OCI-LY3 (cell line): Measurements from ENCODE around the gene CAP2.
"Not testable (repeated sequence)": the region's sequence is repeated elsewhere in the genome, so short reads cannot be mapped to it uniquely, and the experiment has no call there.

Experiments used
- H2AFZ ChIP-seq: fragments of 200-600, 300-600 bp; shearing (Covaris generic); 2 replicates; pipeline ENCODE4 v1.6.0; 2014; ENCODE audit warnings: antibody characterized with exemption, low read depth, low read length
- H3K27ac ChIP-seq: fragments of 200-600, 300-600 bp; sonication (generic); 2 replicates; pipeline ENCODE4 v1.5.1; 2014; ENCODE audit warnings: mild to moderate bottlenecking, low read length, moderate library complexity, mixed read lengths
- H3K27me3 ChIP-seq: fragments of 200-600, 300-600 bp; sonication (generic); 2 replicates; pipeline ENCODE4 v1.6.1; 2014; ENCODE audit warnings: low read depth, low read length, mixed read lengths
- H3K36me3 ChIP-seq: fragments of 200-600, 300-600 bp; sonication (generic); replicated peaks from 2 replicates; pipeline ENCODE3; 2014; ENCODE audit warnings: low read depth, low read length, mixed read lengths
- H3K4me1 ChIP-seq: fragments of 300-600, 200-600 bp; sonication (generic); 2 replicates; pipeline ENCODE4 v1.6.1; 2014; ENCODE audit warnings: low read length, mixed read lengths
- H3K4me2 ChIP-seq: fragments of 200-600, 300-600 bp; sonication (generic); 2 replicates; pipeline ENCODE4 v1.6.1; 2014; ENCODE audit warnings: low read length, mixed read lengths
- H3K4me3 ChIP-seq: fragments of 300-600, 200-600 bp; sonication (generic); 2 replicates; pipeline ENCODE4 v1.5.1; 2014; ENCODE audit warnings: antibody characterized with exemption, mild to moderate bottlenecking, low read length, moderate library complexity
- H3K79me2 ChIP-seq: fragments of 300-600, 200-600 bp; shearing (Covaris generic); 2 replicates; pipeline ENCODE4 v1.6.1; 2014; ENCODE audit warnings: mild to moderate bottlenecking, low read length, mixed read lengths
- H3K9ac ChIP-seq: fragments of 300-600, 200-600 bp; shearing (Covaris generic); 2 replicates; pipeline ENCODE4 v1.6.0; 2014; ENCODE audit warnings: mild to moderate bottlenecking, low read length, moderate library complexity
- H3K9me3 ChIP-seq: fragments of 200-600, 300-600 bp; shearing (Covaris generic); 2 replicates; pipeline ENCODE4 v1.6.1; 2014; ENCODE audit warnings: low read length, mixed read lengths; ENCODE audit not compliant: insufficient read depth
- H4K20me1 ChIP-seq: fragments of 200-600, 300-600 bp; sonication (generic); 2 replicates; pipeline ENCODE4 v1.6.1; 2016; ENCODE audit warnings: low read length, mixed read lengths; ENCODE audit not compliant: insufficient read depth
- EZH2phosphoT487 ChIP-seq: fragments of 200-600 bp; shearing (Covaris generic); IDR thresholded peaks from 2 replicates; pipeline ENCODE4 v1.6.1; 2018; ENCODE audit warnings: antibody characterized with exemption, mixed run types, low read depth
- TF ChIP-seq, protein P1 (sequence below): fragments of 200-600, 300-600 bp; sonication (generic); IDR thresholded peaks from 2 replicates; pipeline ENCODE4 v1.5.1; 2014; ENCODE audit warnings: antibody characterized with exemption, low read length, low read depth

The CAP2 gene

GRCh38 chr6:17565399-17565798 lies 172.0 kb downstream of the CAP2 start:
- Histone ChIP-seq H2AFZ (no peak overlapping the region), H4K20me1 (no peaks in the 10 kb centered on the region), H3K4me2 (no peak overlapping the region), H3K9ac (no peak overlapping the region), H3K79me2 (no peaks in the 10 kb centered on the region), H3K4me3 (no peak overlapping the region), H3K9me3 (no peaks in the 10 kb centered on the region), H3K27ac (no peak overlapping the region), H3K27me3 (no peaks in the 10 kb centered on the region), H3K36me3 (no peaks in the 10 kb centered on the region), H3K4me1 (no peaks in the 10 kb centered on the region)
- TF ChIP-seq, protein P1, sequence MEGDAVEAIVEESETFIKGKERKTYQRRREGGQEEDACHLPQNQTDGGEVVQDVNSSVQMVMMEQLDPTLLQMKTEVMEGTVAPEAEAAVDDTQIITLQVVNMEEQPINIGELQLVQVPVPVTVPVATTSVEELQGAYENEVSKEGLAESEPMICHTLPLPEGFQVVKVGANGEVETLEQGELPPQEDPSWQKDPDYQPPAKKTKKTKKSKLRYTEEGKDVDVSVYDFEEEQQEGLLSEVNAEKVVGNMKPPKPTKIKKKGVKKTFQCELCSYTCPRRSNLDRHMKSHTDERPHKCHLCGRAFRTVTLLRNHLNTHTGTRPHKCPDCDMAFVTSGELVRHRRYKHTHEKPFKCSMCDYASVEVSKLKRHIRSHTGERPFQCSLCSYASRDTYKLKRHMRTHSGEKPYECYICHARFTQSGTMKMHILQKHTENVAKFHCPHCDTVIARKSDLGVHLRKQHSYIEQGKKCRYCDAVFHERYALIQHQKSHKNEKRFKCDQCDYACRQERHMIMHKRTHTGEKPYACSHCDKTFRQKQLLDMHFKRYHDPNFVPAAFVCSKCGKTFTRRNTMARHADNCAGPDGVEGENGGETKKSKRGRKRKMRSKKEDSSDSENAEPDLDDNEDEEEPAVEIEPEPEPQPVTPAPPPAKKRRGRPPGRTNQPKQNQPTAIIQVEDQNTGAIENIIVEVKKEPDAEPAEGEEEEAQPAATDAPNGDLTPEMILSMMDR, result no peak
- no peak for TF ChIP-seq EZH2phosphoT487

DNA sequence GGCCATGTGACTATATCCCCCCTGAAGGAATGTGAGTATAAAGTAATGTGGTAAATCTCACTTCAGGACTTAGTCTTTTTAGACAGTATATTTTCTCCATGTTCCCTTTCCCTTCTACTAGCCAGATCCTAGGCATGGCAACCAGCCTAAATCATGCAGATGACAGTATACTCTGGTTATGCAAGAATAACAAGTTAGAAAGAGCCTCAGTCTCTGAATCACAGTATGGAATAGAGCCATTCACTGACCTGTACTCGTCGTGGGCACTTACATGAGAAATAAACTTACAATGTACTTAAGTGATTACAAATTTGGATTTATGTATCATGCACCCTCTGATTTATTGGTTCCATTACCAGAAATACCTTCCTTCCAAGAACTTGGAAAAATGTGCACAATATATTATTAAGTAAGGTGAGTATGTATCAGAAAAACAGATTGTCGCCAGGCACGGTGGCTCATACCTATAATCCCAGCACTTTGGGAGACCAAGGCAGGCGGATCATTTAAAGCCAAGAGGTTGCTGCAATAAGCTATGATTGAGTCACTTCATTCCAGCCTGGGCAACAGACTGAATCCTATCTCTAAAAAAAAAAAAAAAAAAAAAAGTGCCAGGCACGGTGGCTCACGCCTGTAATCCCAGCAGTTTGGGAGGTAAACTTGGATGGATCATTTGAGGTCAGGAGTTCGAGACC lies 181.6 kb downstream of the CAP2 start:
- Histone ChIP-seq H2AFZ (no peak overlapping the region), H3K4me2 (no peak overlapping the region), H3K4me3 (no peak overlapping the region), H3K9ac (no peak overlapping the region), H3K4me1 (no peaks in the 10 kb centered on the region), H3K9me3 (no peaks in the 10 kb centered on the region), H4K20me1 (no peaks in the 10 kb centered on the region), H3K36me3 (no peaks in the 10 kb centered on the region), H3K27ac (no peak overlapping the region), H3K79me2 (no peaks in the 10 kb centered on the region), H3K27me3 (no peaks in the 10 kb centered on the region)
- TF ChIP-seq EZH2phosphoT487, result no peak
- TF ChIP-seq, protein P1, result no peak

DNA sequence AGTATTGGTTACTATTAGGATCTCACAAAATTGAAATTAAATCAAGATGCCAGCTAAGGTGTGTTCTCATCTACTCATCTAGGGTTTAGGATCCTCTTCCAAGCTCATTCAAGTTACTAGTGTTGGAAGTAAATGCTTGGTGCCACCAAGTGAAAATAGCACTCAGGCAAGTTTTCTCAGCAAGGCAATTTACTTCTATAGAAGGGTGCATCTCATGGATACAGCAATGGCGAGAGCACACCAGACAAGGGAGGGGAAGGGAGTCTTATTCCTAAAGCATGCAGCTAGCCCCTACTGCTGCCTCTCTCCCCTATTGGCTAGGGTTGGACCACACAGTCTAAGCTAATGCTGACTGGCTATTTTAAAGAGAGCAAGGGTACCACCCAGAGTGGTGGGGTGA lies 183.7 kb downstream of the CAP2 start:
- no peak overlapping the region for H3K4me3 ChIP-seq
- no peaks in the 10 kb centered on the region for H4K20me1 ChIP-seq
- no peak overlapping the region for H3K4me2 ChIP-seq
- H3K4me1 ChIP-seq, result peaks cover under 1% of the 10 kb centered on the region; the same call in 1 of the 2 replicates
- no peaks in the 10 kb centered on the region for H3K36me3 ChIP-seq
- no peak for TF ChIP-seq EZH2phosphoT487
- TF ChIP-seq, protein P1, result no peak
- H3K9me3 ChIP-seq, result no peaks in the 10 kb centered on the region
- no peaks in the 10 kb centered on the region for H3K27me3 ChIP-seq
- no peaks in the 10 kb centered on the region for H3K79me2 ChIP-seq
- H3K27ac ChIP-seq, result no peak overlapping the region
- no peak overlapping the region for H3K9ac ChIP-seq
- H2AFZ ChIP-seq, result no peak overlapping the region

DNA sequence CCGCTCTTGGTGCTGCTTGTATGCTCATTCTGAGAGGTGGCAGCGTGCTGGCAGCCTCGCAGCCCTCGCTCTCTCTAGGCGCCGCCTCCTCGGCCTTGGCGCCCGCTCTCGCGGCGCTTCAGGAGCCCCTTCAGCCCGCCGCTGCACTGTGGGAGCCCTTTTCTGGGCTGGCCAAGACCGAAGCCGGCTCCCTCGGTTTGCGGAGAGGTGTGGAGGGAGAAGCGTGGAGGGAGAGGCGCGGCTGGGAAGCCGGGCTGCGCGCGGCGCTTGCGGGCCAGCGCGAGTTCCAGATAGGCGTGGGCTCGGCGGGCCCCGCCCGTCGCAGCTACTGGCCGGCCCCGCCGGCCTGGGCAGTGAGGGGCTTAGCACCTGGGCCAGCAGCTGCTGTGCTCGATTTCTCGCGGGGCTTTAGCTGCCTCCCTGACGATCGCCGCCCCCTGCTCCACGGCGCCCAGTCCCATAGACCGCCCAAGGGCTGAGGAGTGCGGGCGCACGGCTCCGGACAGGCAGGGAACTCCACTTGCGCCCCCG lies 187.2 kb downstream of the CAP2 start:
- Histone ChIP-seq H2AFZ (no peak overlapping the region), H3K4me2 (no peak overlapping the region), H3K79me2 (no peaks in the 10 kb centered on the region), H4K20me1 (no peaks in the 10 kb centered on the region), H3K4me1 (peaks cover 14% of the 10 kb centered on the region), H3K36me3 (no peaks in the 10 kb centered on the region), H3K27ac (no peak overlapping the region), H3K9me3 (no peaks in the 10 kb centered on the region), H3K27me3 (no peaks in the 10 kb centered on the region), H3K4me3 (no peak overlapping the region), H3K9ac (no peak overlapping the region)
- no peak for TF ChIP-seq EZH2phosphoT487
- TF ChIP-seq, protein P1, result no peak

DNA sequence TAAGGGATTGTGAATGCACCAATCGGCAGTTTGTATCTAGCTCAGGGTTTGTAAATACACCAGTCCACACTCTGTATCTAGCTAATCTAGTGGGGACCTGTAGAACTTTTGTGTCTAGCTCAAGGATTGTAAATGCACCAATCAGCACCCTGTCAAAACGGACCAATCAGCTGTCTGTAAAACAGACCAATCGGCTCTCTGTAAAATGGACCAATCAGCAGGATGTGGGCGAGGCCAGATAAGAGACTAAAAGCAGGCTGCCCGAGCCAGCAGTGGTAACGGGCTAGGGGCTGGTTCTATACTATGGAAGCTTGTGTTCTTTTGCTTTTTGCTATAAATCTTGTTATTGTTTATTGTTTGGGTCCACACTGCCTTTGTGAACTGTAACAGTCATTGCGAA lies 187.9 kb downstream of the CAP2 start:
- not testable (repeated sequence) for H2AFZ ChIP-seq, H3K4me2 ChIP-seq, H3K9ac ChIP-seq, H3K27ac ChIP-seq, H4K20me1 ChIP-seq, H3K36me3 ChIP-seq, H3K4me3 ChIP-seq, H3K9me3 ChIP-seq, H3K27me3 ChIP-seq, H3K79me2 ChIP-seq
- peaks cover 14% of the 10 kb centered on the region for H3K4me1 ChIP-seq
